Occipital lobe (tissue), 2 donors: Measurements from ENCODE around the gene BICD2. TPM values are rescaled to one million over a fixed set of nuclear protein-coding genes. Genes with fewer than 3 reads are reported as not detected.
A peak's percentile ranks its signal among the peaks of the same experiment; 100 is the strongest.

Experiments used
- DNase-seq: peaks from one replicate; lab custom pipeline; 2025; lab: John Stamatoyannopoulos, UW
- total RNA-seq: library from RNA; depleted of rRNA; stranded (reverse); fragments of >200 nt; gene quantifications from one replicate; pipeline ENCODE4 v1.2.3, GENCODE V29; 2014

BICD2 gene
- total RNA-seq, 1 donor from 2014 or later, result 31.4 TPM

- no peak for DNase-seq
Observed at GRCh38 chr9:92747459-92748232, 17.0 kb downstream of the BICD2 start.

DNA sequence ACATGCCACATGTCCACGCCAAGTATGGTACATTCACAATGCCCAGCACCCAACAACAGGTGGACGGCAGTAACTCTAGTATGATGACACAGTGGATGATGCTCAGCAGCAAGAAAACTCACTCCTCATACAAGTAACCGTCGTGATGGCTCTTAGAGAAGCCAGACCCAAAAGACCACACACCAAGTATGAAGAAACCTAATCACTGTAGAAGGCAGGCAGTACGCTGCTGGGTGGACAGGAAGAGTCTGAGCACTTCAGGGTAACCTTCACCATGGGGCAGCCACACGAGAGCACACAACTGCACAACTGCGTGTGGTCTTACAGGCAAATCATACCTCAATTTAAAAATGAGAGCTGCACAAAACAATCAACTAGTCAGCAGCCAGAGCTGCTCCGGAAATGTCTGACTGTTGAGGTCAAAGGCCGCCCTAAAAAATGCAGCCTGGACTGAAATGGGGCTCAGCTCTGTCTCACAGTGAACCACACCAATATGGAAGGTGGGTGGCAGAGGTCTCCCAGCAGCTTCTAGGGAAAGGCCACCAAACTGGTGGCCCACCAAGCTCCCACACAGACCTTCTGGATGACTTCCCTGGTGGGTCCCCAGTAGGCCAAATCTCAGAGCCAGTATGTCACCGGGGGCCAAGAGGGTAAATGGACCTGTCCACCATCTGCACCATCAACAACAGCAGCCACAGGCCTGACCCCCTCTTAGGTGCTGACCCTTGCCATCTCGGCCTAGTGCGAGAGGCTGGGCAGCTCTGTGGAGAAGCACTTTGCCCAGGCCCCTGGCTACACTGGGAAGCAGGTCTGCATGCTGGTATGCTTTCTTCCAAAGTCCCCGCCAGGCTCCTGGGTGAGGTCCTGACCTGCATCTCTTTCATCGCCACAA, 17.8 kb downstream of the BICD2 start:
- no peak for DNase-seq

GRCh38 chr9:92745881-92746280, 18.8 kb downstream of the BICD2 start:
- DNase-seq, result no peak

DNA sequence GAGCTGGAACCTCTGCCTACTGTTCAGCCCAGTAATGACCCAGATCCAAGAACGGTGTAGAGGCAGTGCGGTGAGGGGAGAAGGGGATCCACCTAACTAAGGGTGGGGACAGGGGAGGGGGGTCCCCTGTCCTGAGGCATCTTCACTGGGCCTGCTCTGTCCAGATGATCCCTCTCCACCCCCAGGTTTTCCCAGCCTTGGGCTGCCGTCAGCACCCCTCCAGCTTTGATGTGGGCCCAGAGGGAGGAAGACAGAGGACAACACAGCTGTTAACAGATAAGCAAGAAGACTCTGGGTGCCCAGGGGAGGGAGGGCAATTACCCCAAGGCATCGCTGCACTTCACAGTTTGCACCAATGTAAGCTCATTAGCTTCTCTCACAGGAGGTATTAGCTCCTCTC, 19.3 kb downstream of the BICD2 start:
- no peak for DNase-seq

GRCh38 chr9:92740969-92741368, 23.7 kb downstream of the BICD2 start:
- DNase-seq, result no peak

GRCh38 chr9:92740446-92740961, 24.1 kb downstream of the BICD2 start:
- no peak for DNase-seq

DNA sequence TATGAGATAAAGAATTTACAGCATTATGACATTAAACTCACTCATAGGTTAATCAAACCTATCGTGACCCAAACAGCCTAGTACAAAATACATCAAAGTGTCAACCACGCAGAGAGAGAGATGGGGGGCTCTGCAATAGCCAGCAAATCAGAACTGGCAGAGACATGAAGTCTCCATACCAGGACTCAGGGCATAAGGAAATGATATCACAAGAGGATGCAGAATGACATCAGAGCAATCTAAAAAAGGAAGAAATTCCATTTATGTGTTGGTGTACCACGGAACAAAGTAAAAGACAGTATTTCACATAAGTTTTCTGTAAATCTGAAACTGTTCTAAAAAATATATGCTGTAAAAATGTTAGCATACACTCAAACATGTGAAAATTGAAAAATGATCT, 24.6 kb downstream of the BICD2 start:
- DNase-seq, result no peak

- DNase-seq, result no peak
Observed at GRCh38 chr9:92739346-92739970, 25.2 kb downstream of the BICD2 start.

- DNase-seq, result peak; percentile 31
Observed at GRCh38 chr9:92738661-92739081, 26.0 kb downstream of the BICD2 start.

DNA sequence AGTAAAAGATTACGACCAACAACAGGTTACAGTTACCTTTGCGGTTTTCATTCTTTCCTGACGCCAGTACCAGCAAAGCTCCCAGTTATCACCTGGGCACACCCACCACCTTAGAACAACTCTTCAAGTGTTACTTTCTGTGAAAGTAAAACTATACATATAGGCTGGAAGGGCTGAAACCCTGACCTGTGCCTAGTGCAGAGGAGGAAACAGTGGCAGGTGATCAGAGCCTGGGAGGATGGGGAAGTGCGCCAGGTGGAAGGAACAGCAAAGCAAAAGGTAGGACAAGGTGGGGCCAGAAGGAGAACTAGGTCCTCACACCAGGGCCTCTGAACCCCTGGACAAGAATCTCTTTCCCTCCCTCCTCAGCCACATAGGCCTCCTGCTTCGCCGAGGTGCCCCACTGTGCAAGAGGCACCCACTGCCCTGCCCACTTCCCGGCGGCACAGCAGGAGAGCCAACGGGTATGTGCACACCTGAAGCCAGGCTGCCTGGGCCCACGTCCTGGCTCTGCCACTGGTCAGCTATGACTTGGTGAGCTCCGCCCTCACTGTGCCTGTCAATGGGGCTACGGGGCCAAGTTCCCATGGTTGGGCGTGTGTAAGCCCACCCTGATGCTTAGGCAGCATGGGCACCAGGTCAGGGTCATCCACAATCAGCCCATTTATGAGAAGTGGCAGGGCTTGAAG, 26.9 kb downstream of the BICD2 start:
- no peak for DNase-seq

DNA sequence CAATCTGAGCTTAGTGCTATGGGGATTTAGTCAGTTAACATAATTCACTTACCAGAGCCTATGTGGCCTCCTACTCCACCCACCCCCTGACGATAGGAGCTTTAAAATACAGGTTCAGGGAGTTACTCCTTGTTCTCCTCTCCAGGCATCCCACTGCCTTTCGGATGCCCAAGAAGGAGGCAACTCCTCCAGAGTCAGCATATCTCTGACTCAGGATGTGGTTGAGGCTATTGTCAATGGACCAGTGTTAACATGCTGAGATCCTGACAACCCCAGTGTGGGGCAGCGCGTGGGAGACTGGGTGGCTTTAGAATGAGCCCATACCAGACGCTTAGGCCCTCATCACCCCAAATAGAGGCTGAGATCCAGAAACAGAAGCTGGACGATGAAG, 27.4 kb downstream of the BICD2 start:
- no peak for DNase-seq

- no peak for DNase-seq
Observed at GRCh38 chr9:92736563-92737215, 27.9 kb downstream of the BICD2 start.

DNA sequence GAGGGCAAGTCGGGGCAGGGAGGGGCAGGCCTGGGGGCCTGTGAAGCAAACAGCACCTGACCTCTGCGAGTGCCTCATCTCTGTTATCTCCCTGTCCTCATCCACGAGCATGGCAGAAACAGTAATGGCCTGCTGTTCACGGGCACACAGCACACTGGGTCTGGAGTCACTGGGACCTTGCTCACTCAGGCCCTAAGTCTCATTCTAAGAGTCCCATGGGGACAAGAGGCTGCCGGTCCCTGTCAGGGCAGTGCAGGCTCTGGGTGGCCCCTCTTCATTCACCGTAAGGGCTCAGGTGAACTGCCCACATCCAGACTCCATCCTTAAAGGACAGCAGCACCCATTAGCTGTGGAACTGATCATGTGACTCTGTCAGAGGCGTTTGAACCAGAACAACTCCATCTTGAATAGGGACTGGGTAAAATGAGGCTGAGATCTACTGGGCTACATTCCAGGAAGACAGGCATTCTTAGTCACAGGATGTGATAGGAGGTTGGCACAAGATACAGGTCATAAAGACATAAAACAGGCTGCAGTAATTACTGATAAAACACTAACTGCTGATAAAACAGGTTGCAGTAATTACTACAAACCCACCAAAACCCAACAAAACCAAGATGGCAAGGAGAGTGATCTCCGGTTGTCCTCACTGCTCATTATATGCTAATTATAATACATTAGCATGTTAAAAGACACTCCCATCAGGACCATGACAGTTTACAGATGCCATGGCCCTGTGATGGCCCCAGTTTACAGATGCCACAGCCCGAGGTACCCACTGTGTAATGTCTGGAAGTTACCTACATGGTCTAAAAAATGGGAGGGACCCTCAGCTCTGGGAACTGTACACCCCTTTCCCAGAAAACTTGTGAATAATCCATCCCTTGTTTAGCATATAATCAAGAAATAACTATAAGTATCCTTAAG, 28.7 kb downstream of the BICD2 start:
- no peak for DNase-seq

DNA sequence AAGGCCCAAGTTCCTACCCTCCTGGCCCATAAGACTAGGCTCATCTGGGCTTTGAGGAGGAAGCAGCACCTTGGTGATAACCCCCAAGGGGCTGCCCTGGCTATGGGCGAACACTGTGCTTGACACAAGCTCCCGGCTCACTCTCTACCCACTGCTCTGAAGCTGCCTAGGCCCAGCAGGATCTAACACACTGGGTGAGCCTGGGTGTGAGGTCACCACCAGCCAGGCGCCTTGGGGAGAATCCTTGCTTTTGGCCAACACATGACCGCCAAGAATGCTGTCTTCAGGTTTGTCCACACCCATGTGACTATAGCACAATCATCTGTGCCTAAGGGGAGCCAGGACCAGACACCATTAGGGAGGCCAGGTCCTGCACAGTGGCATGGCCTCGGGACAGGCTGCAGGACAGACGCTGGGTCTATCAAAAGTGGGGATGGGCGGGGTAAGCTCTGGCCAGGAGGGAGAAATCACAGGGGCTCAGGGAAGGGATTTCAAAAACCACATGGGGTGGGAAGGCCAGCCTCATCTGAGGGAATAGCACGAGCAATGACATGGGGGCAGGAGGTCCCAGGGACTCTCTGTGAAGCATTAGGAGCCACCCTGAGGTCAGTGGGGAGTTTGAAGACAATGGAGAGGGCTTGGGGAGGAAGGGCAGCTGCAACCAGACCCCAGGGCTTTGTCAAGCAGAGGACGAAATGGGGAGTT, 29.6 kb downstream of the BICD2 start:
- DNase-seq, result no peak

- no peak for DNase-seq
Observed at GRCh38 chr9:92730897-92731296, 33.7 kb downstream of the BICD2 start.

GRCh38 chr9:92729735-92730155, 34.9 kb downstream of the BICD2 start:
- no peak for DNase-seq

DNA sequence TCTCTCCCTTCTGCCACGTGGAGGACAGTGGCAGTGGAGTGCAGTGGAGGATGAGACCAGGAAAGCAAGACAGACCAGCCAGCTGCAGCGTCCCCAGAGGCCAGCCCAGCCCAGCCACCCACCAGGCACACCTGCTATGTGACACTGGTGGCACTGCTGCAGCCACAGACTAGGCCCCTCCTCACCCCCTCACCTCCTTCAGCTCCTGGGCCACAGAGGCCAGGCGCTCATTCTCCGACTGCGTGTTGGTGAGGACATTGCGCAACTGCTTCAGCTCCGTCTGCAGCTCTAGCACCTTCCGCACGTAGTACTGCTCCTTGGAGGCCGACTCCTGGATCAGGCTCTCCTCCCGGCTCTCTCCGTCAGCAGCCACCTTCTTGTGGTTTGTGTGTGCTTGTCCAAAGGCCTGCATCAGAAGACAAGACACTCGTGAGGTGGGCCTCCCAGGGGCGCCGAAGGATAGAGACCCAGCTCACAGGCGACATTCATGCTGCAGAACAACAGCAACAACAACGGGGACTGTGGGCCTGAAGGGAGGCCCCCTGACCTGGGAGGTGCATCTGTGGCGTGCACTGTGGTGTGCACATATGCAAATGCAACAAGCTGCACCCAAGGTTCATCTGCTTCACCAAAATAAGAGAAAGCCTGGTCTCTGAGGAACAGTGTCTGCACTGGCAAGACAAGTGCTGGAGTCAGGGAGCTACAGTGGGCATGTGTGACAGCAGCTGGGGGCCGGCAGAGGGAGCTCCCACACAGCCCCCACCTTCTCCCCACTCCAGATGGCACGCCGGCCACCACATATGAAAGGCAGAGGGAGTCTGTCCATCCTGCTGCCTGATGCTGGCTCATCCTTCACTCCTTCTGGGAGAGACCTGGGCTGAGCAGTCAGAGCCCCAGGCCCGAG, 35.5 kb downstream of the BICD2 start:
- peak; percentile 45 for DNase-seq
